ENCODE results near the gene AP1M2. TPM values are rescaled to one million over a fixed set of nuclear protein-coding genes. Genes with fewer than 3 reads are reported as not detected.
"Not testable (repeated sequence)": the region's sequence is repeated elsewhere in the genome, so short reads cannot be mapped to it uniquely, and the experiment has no call there.

AP1M2 gene
- total RNA-seq, 1 donor from 2014 or later, result 36.9 TPM

- Histone ChIP-seq H3K9me3 (no peaks in the 10 kb centered on the region), H3K27ac (no peak overlapping the region), H3K4me3 (no peak overlapping the region), H3K4me1 (peaks cover 6% of the 10 kb centered on the region), H3K36me3 (peaks cover 100% of the 10 kb centered on the region), H3K27me3 (ENCODE audit: low read depth) (no peaks in the 10 kb centered on the region)
- ATAC-seq (no peak), DNase-seq (no peak)
- no peak for TF ChIP-seq CTCF (IDR thresholded peaks at IDR 0.05)
- intact Hi-C loops (cut with DNase I), result no loop called here
Measured at GRCh38 chr19:10553087-10553667, 33.9 kb downstream of the AP1M2 start.

GRCh38 chr19:10552510-10553053 is 34.5 kb downstream of the AP1M2 start:
- H3K4me1 ChIP-seq, result peaks cover 6% of the 10 kb centered on the region
- no peak for TF ChIP-seq CTCF (IDR thresholded peaks at IDR 0.05)
- H3K27ac ChIP-seq, result no peak overlapping the region
- ATAC-seq (peak; percentile 20 to 25), DNase-seq (no peak)
- H3K9me3 ChIP-seq, result no peaks in the 10 kb centered on the region
- no peaks in the 10 kb centered on the region for H3K27me3 ChIP-seq (ENCODE audit: low read depth)
- intact Hi-C loops (cut with DNase I), result no loop called here
- H3K4me3 ChIP-seq, result no peak overlapping the region
- peaks cover 98% of the 10 kb centered on the region for H3K36me3 ChIP-seq

GRCh38 chr19:10551698-10552301 is 35.3 kb downstream of the AP1M2 start:
- intact Hi-C loops (cut with DNase I), result no loop called here
- DNase-seq (no peak), ATAC-seq (peak in 1 of 2 donors; percentile 21)
- Histone ChIP-seq H3K27me3 (ENCODE audit: low read depth) (no peaks in the 10 kb centered on the region), H3K4me1 (peaks cover 6% of the 10 kb centered on the region), H3K4me3 (no peak overlapping the region), H3K36me3 (peaks cover 98% of the 10 kb centered on the region), H3K27ac (no peak overlapping the region), H3K9me3 (no peaks in the 10 kb centered on the region)
- no peak for TF ChIP-seq CTCF (IDR thresholded peaks at IDR 0.05)

GRCh38 chr19:10551006-10551405 is 36.1 kb downstream of the AP1M2 start:
- DNase-seq; intact Hi-C loops (cut with DNase I); H3K4me1 ChIP-seq; H3K9me3 ChIP-seq; ATAC-seq; H3K4me3 ChIP-seq; H3K27me3 ChIP-seq (ENCODE audit: low read depth); H3K27ac ChIP-seq: not testable (repeated sequence)
- H3K36me3 ChIP-seq, result peaks cover 98% of the 10 kb centered on the region

- no peak overlapping the region for H3K4me3 ChIP-seq
- intact Hi-C loops (cut with DNase I), result no loop called here
- ATAC-seq (no peak), DNase-seq (no peak)
- TF ChIP-seq CTCF (IDR thresholded peaks at IDR 0.05), result no peak
- no peaks in the 10 kb centered on the region for H3K27me3 ChIP-seq (ENCODE audit: low read depth)
- peaks cover 8% of the 10 kb centered on the region for H3K4me1 ChIP-seq
- peaks cover 98% of the 10 kb centered on the region for H3K36me3 ChIP-seq
- no peak overlapping the region for H3K27ac ChIP-seq
- no peaks in the 10 kb centered on the region for H3K9me3 ChIP-seq
Measured at GRCh38 chr19:10550336-10550735, 36.8 kb downstream of the AP1M2 start.

GRCh38 chr19:10549733-10550132 is 37.4 kb downstream of the AP1M2 start:
- intact Hi-C loops (cut with DNase I), result no loop called here
- Histone ChIP-seq H3K27me3 (ENCODE audit: low read depth) (no peaks in the 10 kb centered on the region), H3K36me3 (peaks cover 92% of the 10 kb centered on the region), H3K4me3 (no peak overlapping the region), H3K4me1 (peaks cover 14% of the 10 kb centered on the region), H3K27ac (no peak overlapping the region), H3K9me3 (no peaks in the 10 kb centered on the region)
- DNase-seq, result no peak
- no peak for TF ChIP-seq CTCF (IDR thresholded peaks at IDR 0.05)
- ATAC-seq, result no peak

Measured in lower lobe of right lung (tissue), 2 donors.